GM18907 (cell line): ENCODE results near the gene KCP.
A peak's percentile ranks its signal among the peaks of the same experiment; 100 is the strongest.
"Not testable (repeated sequence)": the region's sequence is repeated elsewhere in the genome, so short reads cannot be mapped to it uniquely, and the experiment has no call there.

Experiments used
- ATAC-seq: cut with Tn5 transposase; IDR thresholded peaks from one replicate; pipeline ENCODE4 v1.9.1; 2021; ENCODE audit warnings: mild to moderate bottlenecking, moderate library complexity; ENCODE audit not compliant: unreplicated experiment

Gene KCP

GRCh38 chr7:128922496-128923410, 12.2 kb upstream of the KCP start:
- ATAC-seq: no peak

GRCh38 chr7:128921866-128922440, 11.4 kb upstream of the KCP start:
- ATAC-seq: no peak

- ATAC-seq: no peak
Measured at GRCh38 chr7:128920913-128921582, 10.5 kb upstream of the KCP start.

- no peak for ATAC-seq
Measured at GRCh38 chr7:128919881-128920799, 9.6 kb upstream of the KCP start.

GRCh38 chr7:128919241-128919640, 8.7 kb upstream of the KCP start:
- ATAC-seq: no peak

GRCh38 chr7:128918016-128918665, 7.6 kb upstream of the KCP start:
- no peak for ATAC-seq

- no peak for ATAC-seq
Measured at GRCh38 chr7:128917122-128917521, 6.6 kb upstream of the KCP start.

GRCh38 chr7:128916643-128916915, 6.1 kb upstream of the KCP start:
- no peak for ATAC-seq

GRCh38 chr7:128915841-128916642, 5.5 kb upstream of the KCP start:
- no peak for ATAC-seq

GRCh38 chr7:128915271-128915819, 4.8 kb upstream of the KCP start:
- no peak for ATAC-seq

GRCh38 chr7:128914566-128915151, 4.2 kb upstream of the KCP start:
- peak; percentile 60 for ATAC-seq

GRCh38 chr7:128913870-128914565, 3.5 kb upstream of the KCP start:
- no peak for ATAC-seq

- not testable (repeated sequence) for ATAC-seq
Measured at GRCh38 chr7:128912709-128913495, 2.4 kb upstream of the KCP start.

GRCh38 chr7:128912281-128912680, 1.8 kb upstream of the KCP start:
- no peak for ATAC-seq

GRCh38 chr7:128911423-128912031, 1.0 kb upstream of the KCP start:
- no peak for ATAC-seq

GRCh38 chr7:128909625-128910568, 612 bp downstream of the KCP start:
- no peak for ATAC-seq
